NCI-H187 treated with DMSO at 0.1 percent for 48 hours (cell line): ENCODE measurements around the gene ZNF524.

Experiments used
- DNase-seq: peaks from one replicate; lab custom pipeline; 2025; lab: John Stamatoyannopoulos, UW

ZNF524 gene

DNA sequence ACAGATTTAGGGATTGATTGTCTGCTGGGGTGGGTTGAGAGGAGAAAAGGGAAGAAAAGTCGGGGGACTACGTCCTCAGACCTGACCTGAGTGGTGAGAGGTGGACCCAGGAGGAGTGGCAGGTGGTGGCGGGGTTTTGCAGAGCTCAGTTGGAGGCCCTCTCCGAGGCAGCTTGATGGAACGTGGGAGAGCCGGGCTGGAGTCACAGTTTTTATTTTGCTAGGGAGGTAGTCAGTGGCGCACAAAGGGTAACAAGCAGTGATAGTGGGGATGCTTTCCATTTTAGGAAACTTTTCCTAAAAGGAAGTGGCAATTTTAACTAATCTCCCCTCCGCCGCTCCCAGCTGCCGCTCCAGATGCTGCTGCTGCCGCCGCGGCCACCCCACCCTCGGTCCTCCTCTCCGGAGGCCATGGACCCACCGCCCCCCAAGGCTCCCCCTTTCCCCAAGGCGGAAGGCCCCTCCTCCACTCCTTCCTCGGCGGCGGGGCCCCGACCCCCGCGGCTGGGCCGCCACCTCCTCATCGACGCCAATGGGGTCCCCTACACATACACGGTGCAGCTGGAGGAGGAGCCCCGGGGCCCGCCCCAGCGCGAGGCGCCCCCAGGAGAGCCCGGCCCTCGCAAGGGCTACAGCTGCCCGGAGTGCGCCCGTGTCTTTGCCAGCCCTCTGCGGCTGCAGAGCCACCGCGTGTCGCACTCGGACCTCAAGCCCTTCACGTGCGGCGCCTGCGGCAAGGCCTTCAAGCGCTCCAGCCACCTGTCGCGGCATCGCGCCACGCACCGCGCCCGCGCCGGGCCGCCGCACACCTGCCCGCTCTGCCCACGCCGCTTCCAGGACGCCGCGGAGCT is 42.3 kb downstream of the ZNF524 start:
- DNase-seq = no peak

DNA sequence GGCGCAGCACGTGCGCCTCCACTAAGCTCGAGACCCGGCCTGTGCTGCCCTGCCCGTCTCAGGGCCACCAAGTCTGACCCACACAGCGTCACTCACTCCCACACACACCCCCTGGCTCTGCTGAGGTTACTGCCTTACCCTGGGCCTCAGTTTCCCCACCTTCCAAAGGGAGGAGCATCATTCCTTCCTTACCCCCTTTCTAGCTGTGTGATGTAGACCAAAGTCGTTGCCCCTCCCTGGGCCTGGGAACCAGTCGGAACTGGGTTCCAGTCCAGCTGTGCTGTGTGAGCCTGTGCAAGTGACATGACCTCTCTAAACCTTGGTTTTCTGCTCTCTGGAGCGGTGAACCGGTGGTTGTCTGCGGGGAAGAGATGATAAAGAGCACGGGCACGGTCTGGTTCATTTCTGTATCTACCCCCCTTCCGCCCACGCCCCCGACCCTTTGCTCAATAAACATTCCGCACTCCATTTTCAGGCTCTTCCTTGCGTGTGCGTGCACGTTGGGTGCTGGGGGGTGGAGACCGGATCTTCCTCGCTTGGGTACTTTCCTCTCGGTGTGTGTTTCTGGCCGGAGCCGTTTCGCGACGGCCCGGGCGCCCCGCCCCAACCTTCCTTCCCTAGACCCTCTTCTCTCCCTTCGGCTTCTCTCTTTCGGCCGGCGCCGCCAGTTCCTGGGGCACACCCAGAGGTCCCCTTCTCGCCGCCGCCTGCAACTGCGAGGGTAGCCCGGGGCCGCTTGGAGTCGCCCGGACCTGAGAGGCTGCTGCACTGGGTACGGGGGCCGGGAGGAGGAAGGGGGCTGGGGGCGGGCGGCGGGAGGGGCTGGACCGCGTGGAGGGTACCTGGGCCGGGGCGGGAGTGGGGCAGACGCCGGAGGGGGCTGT is 43.2 kb downstream of the ZNF524 start, which contains the start of gene ZNF581:
TSS of gene ZNF581 (plus strand) at position 647 of the 884 bp plus-strand sequence. CDS start 923 bp downstream, outside the sequence.
- no peak for DNase-seq

DNA sequence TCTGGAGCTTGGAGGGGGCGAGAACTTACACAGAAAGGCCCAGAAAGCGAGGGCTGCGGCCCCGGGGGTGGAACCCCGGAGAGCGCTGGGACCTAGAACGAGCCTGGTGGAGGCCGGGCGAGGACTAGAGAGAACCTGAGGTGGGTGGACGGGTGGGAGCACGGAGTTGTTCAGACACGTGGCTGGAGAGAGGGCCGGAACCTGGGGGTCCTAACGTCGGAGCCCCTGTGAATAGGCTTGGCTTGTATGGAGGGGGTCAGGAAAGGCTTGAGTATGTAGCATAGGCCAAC is 43.7 kb downstream of the ZNF524 start:
- no peak for DNase-seq

DNA sequence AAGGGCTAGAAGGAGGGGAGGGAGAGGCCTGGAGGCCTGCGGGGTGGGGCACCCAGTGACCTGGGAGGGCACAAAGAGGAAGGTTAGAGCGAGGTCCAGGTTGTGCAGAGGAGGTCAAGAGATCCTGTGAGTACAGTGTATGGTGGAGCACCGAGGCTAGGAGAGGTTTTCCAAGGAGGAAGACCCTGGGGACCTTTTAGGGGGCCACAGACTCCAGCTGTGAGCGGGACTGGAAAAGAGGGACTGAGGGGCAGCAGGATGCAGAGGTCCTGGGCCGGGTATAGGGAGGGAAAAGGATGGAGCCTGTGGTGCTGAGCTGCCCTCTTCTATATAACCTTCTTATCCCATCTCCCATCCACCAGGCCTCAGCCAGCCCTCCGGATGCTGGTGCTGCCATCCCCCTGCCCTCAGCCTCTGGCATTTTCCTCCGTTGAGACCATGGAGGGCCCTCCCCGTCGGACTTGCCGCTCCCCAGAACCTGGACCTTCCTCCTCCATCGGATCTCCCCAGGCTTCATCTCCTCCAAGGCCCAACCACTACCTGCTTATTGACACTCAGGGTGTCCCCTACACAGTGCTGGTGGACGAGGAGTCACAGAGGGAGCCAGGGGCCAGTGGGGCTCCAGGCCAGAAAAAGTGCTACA is 44.2 kb downstream of the ZNF524 start:
- no peak for DNase-seq

DNA sequence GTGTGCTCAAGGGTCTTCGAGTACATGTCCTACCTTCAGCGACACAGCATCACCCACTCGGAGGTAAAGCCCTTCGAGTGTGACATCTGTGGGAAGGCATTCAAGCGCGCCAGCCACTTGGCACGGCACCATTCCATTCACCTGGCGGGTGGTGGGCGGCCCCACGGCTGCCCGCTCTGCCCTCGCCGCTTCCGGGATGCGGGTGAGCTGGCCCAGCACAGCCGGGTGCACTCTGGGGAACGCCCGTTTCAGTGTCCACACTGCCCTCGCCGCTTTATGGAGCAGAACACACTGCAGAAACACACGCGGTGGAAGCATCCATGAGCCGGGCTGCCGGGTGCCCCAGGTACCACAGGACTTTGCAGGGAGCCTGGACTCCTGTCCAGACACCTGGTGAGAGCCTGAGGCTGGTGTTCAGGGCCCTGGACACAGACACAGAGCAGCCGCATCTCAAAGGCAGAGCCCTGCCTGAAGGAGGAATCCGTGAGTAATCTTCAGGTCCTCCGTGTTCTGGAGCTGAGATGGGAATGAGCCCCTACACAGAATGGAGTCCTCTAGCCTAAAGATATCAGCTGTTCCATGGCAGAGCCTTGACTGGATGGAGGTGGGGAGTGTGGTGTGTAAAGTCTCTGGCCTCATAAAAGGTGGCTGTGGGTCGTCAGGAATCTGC is 44.9 kb downstream of the ZNF524 start:
- no peak for DNase-seq

DNA sequence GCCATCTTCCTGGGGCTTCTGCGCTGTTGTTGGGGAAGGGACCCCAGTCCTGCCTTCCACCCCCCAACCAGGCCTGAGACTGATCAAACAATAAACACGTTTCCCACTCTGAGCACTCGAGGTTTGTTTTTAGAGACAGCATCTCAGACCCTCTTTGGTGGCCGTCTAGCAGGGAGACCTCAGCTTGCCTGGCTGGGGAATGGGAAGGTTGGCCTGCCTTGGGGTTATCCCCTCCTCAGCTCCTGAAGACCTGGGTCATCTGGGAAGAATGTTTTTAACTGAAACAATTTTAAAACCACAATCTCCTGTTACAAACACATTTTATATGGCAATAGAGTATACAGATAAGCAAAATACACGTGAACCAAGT is 45.4 kb downstream of the ZNF524 start:
- no peak for DNase-seq

DNA sequence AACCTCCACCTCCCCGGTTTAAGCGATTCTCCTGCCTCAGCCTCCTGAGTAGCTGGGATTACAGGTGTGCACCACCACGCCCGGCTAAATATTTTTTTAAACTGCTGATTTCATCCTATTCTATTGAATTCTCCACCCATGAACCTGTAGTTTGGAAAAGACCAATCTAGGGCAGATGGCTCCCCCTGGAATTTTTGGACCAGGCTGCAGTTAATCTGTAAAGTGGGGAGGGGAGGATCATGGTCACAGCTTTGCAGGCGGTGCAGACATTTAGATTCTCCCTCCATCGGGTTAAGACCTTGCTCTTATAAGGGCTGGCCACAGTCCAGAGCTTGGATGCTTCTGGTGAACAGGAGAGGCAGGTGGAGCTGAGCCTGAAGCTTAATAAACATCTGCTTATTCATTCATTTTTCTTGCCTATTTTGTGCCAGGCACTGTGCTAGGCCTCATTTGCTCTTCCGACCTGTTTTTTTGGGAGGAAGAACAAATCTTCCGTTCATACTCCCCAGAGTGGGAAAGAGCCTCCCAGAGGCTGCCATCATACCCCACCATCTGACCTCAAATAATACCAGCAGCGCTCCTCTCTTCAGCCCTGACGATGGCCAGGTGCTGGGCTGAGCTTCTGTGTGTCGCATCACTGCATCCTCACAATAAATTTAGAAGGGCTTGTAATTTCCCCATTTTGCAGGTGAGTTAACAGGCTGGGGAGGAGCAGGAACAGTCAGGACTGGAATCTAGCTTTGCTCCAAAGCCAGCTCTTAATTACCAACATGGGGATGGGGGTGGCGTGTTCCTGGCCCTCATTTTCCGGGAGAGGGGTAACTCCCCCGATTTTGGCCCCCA is 47.0 kb downstream of the ZNF524 start:
- DNase-seq = no peak

DNA sequence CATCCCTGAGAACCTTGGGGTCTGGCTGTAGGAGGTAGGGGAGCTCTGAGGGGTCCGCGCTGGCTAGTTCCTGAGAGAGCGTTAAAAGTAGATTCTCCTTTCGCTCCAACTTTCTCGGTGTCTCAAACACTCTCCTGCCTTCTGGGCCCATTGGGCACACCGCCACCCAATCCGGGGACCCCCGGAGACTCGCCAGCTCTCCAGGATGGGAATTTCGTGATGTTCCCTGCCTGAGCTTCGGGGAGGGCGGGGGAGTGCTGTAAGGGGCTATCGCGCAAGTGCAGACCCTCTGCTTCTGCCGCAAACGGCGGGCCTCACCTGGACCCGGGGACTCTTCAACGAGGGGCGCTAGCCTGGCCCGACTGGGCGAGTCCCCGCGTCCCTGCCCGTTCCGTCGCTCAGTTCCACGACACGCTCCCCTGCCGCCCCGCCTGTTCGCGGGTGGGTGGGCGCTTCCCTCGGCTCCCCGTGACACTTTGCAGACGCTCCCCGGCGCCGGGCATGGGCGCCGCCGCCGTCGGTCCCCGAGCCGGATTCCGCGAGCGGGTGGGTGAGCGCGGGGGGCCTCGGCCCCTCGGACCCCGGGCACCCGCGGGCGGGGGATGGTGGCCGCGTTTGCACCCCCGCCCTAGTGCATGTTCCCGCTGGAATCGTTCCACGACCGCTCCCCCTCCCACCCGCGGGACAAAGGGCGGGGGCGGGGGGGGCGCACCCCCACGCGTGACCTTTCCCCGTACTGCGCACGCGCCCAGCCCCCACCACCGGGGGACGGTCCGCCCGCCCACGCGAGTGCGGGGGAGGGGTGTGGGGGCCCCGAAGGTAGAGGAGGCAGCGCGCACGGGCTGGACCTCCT is 47.9 kb downstream of the ZNF524 start, which contains the start of gene CCDC106:
TSS of gene CCDC106 (plus strand) at position 481 of the 853 bp plus-strand sequence. CDS start 835 bp downstream, outside the sequence.
- no peak for DNase-seq

DNA sequence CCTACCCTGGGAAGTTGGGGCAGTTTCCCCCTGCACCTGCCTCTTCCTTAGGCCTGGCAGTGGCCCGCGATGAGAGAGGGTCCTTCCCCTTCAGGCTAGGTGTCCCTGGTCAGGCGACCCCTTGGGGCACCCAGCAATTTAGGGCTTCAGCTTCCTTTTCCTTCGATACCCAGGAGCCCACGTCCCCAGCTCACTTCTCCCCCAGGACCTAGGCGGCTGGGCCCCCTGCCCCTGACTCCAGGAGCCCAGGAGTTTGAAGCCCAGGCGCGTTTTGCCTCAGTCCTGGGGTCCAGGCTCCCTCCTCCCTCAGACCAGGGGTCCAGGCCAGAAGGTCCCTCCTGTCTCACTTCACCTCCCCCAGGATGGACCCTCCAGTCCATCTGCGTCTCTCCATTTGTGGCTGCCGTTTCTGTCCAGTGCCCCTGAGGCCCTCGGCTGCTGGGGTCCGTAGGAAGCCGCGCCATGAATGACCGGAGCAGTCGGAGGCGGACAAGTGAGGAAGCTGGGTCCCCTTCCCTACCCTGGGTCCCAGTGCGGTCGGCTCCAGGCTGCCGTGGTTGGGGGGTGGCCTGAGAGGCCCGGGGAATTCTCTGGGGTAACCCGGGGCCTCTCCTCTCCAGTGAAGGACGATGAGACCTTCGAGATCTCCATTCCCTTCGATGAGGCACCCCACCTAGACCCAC is 48.6 kb downstream of the ZNF524 start:
- DNase-seq = no peak

DNA sequence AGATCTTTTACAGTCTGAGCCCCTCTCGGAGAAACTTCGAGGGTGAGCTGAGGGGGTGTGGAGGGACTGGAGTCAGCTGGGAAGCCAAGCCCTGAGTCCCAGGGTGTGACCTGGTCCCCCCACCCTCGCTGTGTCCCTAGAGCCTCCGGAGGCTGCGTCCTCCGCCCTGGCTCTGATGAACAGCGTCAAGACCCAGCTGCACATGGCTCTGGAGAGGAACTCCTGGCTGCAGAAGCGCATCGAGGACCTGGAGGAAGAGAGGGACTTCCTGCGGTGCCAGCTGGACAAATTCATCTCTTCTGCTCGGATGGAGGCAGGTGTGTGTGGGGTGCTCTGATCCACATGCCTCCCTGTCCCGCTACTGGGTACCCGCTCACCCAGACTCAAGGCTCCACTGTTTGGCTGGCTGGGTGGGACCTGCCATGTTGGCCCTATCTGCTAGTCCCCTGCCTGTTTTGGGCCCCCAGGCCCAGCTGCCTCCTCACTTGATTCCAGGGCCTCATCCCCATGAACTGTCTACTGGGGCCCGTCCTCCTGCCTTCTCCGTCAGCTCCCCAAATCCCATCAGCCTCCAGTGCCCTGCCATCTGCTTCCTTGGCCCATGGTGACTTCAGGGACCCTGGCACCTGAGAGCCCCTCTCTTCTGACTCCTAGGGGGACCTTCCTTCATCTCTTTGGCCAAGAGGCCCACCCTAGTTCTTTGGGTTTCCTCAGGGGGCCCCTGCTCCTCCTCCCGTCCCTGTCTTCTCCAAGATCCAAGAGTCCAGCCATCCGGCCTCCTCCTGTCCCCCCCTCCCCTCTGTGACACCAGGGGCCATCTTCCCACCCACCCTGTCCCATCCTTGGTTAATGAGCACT is 49.4 kb downstream of the ZNF524 start:
- DNase-seq = no peak

DNA sequence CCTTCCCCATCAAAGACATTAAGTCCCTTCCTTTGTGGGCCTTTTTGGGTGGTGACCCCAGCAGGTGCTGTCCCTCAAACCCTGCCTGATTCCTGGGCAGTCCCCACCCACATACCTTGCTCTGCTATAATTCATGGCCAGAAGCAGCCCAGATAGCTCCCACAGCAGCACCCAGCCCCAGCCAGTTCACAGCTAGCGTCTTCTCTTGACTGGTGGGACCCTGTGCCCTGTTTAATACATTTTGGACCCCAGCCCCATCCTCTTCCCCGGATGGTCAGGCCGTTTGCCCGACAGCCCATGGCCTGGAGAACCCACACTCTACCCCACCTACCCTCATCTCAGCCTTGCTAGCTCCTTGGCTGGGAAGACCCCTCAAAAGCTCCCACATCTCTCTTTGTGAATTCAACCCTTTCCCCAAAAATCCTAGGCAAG is 50.1 kb downstream of the ZNF524 start:
- DNase-seq = no peak

DNA sequence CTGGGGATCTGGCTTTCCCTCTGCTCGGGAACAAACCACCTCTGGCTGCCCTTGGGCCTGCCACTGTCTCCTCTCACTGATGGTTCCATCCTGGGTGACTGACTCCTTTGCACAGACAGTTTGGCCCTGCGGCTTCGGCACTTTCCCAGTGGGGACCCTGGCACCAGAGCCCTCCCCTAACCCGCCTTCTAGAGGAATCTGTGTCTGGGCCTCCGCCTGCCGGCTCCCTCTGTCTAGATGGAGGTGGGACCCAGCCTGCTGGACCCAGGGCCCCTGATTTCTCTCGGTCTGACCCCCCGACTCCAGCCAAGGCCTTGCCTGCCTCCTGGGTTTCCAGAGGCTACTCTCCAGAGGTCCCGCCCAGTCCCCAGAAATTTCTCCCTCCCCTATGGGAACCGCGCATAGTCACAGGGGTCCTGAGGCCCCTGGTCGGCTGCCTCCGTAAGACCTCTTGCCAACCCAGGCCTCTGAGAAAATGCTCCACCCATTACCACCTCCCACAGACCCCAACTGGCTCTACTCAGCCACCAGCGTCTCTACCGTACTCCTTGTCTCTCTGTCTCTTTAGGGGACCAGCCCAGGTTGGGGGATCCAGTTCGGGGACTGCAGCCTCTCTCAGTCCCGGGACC is 50.6 kb downstream of the ZNF524 start:
- no peak for DNase-seq

DNA sequence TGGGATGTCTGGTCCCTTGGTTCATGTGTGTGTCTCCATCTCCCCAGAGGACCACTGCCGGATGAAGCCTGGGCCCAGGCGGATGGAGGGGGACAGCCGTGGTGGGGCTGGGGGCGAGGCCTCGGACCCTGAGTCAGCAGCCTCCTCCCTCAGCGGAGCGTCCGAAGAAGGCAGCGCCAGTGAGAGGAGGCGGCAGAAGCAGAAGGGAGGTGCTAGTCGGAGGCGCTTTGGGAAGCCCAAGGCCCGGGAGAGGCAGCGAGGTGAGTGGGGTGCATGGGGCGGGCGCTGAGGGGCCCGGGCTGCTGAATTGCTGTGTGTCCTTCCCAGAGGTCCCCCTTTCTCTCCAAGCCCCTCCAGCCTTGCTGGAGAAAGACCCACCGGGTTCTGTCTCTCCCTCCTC is 51.1 kb downstream of the ZNF524 start:
- DNase-seq = no peak

DNA sequence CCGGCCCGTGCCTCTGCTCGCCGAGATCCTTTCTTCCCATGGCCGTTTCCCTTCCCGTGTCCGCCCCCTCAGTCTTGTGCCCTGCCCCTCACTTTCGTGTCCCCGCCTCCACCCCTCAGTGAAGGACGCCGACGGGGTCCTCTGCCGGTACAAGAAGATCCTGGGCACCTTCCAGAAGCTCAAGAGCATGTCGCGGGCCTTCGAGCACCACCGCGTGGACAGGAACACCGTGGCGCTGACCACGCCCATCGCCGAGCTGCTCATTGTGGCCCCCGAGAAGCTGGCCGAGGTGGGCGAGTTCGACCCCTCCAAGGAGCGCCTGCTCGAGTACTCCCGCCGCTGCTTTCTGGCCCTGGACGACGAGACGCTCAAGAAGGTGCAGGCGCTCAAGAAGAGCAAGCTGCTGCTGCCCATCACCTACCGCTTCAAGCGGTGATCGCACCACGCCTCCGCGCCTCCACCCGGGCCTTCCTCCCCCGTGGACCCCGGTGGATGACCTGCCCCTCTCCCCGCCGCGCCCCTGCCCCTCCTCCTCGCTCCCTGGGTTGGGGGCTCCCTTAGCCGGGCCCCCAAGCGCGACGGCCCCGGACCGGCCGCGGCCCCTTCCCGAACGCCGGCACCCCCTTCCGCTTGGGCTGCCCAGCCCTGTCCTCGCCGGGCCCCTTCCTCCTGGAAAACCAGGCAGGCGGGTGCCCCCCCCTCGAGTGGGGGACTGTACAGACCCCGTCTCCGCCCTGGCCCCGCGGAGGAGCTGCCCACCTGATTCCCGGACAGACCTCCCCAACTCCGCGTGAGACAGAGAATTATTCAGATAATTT is 52.4 kb downstream of the ZNF524 start:
- no peak for DNase-seq
